ENCODE measurements around the gene MARVELD2. TPM values are rescaled to one million over a fixed set of nuclear protein-coding genes. Genes with fewer than 3 reads are reported as not detected.

Gene MARVELD2
- total and polyA plus RNA-seq, 2 of the 13 experiments (the other 11 are each of a cell fraction or from before 2014, with no cell fraction given): 11.1 to 15.4 TPM

DNA sequence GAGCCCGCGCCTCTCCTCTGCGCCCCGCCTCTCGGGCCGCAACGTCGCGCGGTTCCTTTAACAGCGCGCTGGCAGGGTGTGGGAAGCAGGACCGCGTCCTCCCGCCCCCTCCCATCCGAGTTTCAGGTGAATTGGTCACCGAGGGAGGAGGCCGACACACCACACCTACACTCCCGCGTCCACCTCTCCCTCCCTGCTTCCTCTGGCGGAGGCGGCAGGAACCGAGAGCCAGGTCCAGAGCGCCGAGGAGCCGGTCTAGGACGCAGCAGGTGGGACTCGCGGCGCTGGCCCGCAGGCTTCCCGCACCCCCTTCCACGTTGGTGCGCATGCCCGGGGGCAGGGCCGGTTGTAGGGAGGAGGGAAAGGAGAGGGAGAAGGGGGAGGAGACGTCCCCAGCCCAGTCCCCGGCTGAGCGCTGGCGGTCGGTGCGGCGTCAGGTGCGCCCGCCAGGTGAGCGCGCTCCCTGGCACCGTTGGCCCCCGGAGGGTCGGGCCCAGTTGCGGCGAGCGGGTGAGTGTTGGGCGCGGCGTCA is 77.5 kb downstream of the MARVELD2 start, which contains the start of gene OCLN (continued):
- TF ChIP-seq TCF12 (IDR thresholded peaks at IDR 0.05): no peak
- peak; percentile 81 for TF ChIP-seq TCF12 (CRISPR knock-in tag; IDR thresholded peaks at IDR 0.05)
- peak; percentile 45; the same call in 1 of the 2 replicates for TF ChIP-seq TBX3 (IDR thresholded peaks at IDR 0.05; ENCODE audit: borderline replicate concordance)
- peak; percentile 77 for TF ChIP-seq SAP130 (CRISPR knock-in tag; IDR thresholded peaks at IDR 0.05; ENCODE audit: low read depth)
- TF ChIP-seq, protein P1, sequence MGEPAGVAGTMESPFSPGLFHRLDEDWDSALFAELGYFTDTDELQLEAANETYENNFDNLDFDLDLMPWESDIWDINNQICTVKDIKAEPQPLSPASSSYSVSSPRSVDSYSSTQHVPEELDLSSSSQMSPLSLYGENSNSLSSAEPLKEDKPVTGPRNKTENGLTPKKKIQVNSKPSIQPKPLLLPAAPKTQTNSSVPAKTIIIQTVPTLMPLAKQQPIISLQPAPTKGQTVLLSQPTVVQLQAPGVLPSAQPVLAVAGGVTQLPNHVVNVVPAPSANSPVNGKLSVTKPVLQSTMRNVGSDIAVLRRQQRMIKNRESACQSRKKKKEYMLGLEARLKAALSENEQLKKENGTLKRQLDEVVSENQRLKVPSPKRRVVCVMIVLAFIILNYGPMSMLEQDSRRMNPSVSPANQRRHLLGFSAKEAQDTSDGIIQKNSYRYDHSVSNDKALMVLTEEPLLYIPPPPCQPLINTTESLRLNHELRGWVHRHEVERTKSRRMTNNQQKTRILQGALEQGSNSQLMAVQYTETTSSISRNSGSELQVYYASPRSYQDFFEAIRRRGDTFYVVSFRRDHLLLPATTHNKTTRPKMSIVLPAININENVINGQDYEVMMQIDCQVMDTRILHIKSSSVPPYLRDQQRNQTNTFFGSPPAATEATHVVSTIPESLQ (CRISPR knock-in tag; conservative IDR thresholded peaks at IDR 0.05): no peak
- TF ChIP-seq ASH2L (IDR thresholded peaks at IDR 0.05; ENCODE audit: insufficient read length, low read depth, low read length): peak; percentile 22
- TF ChIP-seq NFKBIZ (CRISPR knock-in tag; IDR thresholded peaks at IDR 0.05): 0 out of 2 replicates have a peak, but pooled peaks have one; percentile 27
- no peak for TF ChIP-seq ZNF660 (CRISPR knock-in tag; IDR thresholded peaks at IDR 0.05; ENCODE audit: borderline replicate concordance, low read depth)
- no peak for TF ChIP-seq SP2 (CRISPR knock-in tag; IDR thresholded peaks at IDR 0.05)
- TF ChIP-seq CEBPG (CRISPR knock-in tag; IDR thresholded peaks at IDR 0.05): no peak; the same call in 1 of the 2 replicates
- no peak for TF ChIP-seq ZNF773 (CRISPR knock-in tag; IDR thresholded peaks at IDR 0.05; ENCODE audit: borderline replicate concordance)
- peak; percentile 87 for TF ChIP-seq SPEN (CRISPR knock-in tag; IDR thresholded peaks at IDR 0.05; ENCODE audit: low read depth)
- TF ChIP-seq ZNF850 (CRISPR knock-in tag; conservative IDR thresholded peaks at IDR 0.05): peak; percentile 40; the same call in 1 of the 2 replicates
- no peak for TF ChIP-seq ZBTB3 (CRISPR knock-in tag; IDR thresholded peaks at IDR 0.05; ENCODE audit: borderline replicate concordance, low read depth)
- TF ChIP-seq, protein P2, sequence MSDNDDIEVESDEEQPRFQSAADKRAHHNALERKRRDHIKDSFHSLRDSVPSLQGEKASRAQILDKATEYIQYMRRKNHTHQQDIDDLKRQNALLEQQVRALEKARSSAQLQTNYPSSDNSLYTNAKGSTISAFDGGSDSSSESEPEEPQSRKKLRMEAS (IDR thresholded peaks at IDR 0.05): peak; percentile 81
- TF ChIP-seq, protein P3, sequence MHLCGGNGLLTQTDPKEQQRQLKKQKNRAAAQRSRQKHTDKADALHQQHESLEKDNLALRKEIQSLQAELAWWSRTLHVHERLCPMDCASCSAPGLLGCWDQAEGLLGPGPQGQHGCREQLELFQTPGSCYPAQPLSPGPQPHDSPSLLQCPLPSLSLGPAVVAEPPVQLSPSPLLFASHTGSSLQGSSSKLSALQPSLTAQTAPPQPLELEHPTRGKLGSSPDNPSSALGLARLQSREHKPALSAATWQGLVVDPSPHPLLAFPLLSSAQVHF (CRISPR knock-in tag; IDR thresholded peaks at IDR 0.05): 0 out of 2 replicates have a peak, but pooled peaks have one; percentile 46
- TF ChIP-seq, protein P4, sequence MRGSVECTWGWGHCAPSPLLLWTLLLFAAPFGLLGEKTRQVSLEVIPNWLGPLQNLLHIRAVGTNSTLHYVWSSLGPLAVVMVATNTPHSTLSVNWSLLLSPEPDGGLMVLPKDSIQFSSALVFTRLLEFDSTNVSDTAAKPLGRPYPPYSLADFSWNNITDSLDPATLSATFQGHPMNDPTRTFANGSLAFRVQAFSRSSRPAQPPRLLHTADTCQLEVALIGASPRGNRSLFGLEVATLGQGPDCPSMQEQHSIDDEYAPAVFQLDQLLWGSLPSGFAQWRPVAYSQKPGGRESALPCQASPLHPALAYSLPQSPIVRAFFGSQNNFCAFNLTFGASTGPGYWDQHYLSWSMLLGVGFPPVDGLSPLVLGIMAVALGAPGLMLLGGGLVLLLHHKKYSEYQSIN (CRISPR knock-in tag; IDR thresholded peaks at IDR 0.05; ENCODE audit: borderline replicate concordance): no peak
- TF ChIP-seq GABPB1 (CRISPR knock-in tag; IDR thresholded peaks at IDR 0.05): peak; percentile 80
- TF ChIP-seq ZMYM2 (CRISPR knock-in tag; IDR thresholded peaks at IDR 0.05): no peak
- peak; percentile 64 for TF ChIP-seq HDAC2 (CRISPR knock-in tag; IDR thresholded peaks at IDR 0.05)
- TF ChIP-seq RCOR2 (CRISPR knock-in tag; IDR thresholded peaks at IDR 0.05): no peak
- TF ChIP-seq, protein P5, sequence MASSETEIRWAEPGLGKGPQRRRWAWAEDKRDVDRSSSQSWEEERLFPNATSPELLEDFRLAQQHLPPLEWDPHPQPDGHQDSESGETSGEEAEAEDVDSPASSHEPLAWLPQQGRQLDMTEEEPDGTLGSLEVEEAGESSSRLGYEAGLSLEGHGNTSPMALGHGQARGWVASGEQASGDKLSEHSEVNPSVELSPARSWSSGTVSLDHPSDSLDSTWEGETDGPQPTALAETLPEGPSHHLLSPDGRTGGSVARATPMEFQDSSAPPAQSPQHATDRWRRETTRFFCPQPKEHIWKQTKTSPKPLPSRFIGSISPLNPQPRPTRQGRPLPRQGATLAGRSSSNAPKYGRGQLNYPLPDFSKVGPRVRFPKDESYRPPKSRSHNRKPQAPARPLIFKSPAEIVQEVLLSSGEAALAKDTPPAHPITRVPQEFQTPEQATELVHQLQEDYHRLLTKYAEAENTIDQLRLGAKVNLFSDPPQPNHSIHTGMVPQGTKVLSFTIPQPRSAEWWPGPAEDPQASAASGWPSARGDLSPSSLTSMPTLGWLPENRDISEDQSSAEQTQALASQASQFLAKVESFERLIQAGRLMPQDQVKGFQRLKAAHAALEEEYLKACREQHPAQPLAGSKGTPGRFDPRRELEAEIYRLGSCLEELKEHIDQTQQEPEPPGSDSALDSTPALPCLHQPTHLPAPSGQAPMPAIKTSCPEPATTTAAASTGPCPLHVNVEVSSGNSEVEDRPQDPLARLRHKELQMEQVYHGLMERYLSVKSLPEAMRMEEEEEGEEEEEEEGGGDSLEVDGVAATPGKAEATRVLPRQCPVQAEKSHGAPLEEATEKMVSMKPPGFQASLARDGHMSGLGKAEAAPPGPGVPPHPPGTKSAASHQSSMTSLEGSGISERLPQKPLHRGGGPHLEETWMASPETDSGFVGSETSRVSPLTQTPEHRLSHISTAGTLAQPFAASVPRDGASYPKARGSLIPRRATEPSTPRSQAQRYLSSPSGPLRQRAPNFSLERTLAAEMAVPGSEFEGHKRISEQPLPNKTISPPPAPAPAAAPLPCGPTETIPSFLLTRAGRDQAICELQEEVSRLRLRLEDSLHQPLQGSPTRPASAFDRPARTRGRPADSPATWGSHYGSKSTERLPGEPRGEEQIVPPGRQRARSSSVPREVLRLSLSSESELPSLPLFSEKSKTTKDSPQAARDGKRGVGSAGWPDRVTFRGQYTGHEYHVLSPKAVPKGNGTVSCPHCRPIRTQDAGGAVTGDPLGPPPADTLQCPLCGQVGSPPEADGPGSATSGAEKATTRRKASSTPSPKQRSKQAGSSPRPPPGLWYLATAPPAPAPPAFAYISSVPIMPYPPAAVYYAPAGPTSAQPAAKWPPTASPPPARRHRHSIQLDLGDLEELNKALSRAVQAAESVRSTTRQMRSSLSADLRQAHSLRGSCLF (CRISPR knock-in tag; IDR thresholded peaks at IDR 0.05; ENCODE audit: borderline replicate concordance): no peak
- no peak for TF ChIP-seq ZFP36L1 (CRISPR knock-in tag; IDR thresholded peaks at IDR 0.05)

Measured in HepG2 (cell line).